ENCODE measurements around the gene CHAF1A. TPM values are rescaled to one million over a fixed set of nuclear protein-coding genes. Genes with fewer than 3 reads are reported as not detected.

CHAF1A gene, protein sequence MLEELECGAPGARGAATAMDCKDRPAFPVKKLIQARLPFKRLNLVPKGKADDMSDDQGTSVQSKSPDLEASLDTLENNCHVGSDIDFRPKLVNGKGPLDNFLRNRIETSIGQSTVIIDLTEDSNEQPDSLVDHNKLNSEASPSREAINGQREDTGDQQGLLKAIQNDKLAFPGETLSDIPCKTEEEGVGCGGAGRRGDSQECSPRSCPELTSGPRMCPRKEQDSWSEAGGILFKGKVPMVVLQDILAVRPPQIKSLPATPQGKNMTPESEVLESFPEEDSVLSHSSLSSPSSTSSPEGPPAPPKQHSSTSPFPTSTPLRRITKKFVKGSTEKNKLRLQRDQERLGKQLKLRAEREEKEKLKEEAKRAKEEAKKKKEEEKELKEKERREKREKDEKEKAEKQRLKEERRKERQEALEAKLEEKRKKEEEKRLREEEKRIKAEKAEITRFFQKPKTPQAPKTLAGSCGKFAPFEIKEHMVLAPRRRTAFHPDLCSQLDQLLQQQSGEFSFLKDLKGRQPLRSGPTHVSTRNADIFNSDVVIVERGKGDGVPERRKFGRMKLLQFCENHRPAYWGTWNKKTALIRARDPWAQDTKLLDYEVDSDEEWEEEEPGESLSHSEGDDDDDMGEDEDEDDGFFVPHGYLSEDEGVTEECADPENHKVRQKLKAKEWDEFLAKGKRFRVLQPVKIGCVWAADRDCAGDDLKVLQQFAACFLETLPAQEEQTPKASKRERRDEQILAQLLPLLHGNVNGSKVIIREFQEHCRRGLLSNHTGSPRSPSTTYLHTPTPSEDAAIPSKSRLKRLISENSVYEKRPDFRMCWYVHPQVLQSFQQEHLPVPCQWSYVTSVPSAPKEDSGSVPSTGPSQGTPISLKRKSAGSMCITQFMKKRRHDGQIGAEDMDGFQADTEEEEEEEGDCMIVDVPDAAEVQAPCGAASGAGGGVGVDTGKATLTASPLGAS
- polyA plus RNA-seq (ENCODE audit: insufficient read length in 4 of 4), result 10 to 100 TPM; 19.0 to 25.5 (median 22.8) TPM

DNA sequence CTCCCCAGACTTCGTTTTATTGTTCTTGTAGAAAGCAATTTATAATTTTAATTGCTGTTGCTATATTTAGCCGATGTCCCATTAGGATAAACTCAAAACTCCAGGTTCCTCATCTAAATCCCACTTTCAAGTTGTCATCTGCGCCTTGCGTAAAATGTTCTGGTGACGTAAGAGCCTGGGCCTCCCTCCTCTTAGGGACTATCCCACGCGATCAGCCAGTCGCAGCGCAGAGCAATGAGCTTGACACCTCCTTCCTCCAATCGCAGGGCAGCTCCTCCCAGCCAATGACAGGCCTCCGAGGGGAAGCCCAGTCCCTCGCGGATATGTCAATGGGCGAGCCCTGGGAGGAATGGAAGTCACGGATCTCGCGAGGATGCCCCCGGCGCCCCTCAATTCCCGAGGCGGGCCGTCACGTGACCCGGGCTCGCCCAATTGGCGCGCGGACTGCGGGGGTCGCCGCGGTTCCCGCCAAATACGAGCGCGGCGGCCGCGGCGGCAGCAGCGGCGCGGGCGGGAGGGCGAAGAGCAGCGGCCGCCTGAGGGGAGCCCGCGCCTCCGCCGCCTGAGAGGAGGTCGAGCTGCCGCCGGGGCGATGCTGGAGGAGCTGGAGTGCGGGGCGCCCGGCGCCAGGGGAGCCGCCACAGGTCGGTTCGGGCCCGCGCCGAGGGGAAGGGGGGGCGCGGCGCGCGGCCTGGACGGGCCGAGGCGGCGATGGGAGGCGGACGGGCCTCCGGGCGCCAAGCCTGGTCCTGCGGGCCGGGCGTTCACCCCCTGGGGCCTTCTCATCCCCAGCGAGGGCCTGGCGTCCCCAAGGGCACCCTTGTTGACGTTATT lies at the start of gene CHAF1A:
TSS of gene CHAF1A (plus strand) at position 470 of the 834 bp plus-strand sequence. CDS start at position 593, 123 bp downstream.
- DNase-seq (ENCODE audit: low read depth in 4 of 4, low spot score in 3 of 4), result peak; percentile 97 to 99 (median 98)

DNA sequence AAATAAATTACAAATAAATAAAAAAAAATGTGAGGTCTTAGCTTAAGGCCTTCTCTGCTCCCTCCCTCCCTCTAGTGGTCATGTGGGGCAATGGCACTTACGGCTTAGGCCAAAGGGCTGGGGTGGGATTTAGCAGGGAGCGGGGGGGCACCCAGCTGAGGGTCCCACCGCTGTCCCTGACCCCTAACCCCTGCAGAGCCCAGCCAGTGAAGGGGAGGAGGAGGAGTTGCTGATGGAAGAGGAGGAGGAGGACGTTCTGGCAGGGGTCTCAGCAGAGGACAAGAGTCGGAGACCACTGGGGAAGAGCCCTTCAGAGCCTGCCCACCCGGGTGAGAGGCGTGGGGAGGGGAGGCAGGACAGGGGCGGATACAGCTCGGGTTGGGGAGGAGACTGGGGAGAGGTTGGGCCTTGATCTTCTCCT lies 49.7 kb upstream of the CHAF1A start:
- DNase-seq (ENCODE audit: low read depth in 4 of 4, low spot score in 3 of 4), result no peak

DNA sequence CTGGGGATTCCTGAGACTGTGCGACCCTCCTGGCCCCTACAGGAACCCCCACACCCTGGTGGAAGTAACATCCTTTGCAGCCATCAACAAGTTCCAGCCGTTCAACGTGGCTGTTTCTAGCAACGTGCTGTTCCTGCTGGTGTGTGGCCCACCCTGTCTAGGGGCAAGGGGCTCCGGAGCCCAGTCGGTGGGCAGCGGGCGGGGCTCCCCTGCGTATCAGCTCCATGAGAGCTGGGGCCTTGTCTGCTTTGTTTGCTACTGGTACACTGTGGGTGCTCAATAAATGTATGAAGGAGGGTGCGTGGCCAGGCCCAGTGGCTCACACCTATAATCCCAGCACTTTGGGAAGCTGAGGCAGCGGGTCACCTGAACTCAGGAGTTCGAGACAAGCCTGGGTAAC lies 48.2 kb upstream of the CHAF1A start:
- DNase-seq (ENCODE audit: low read depth in 4 of 4, low spot score in 3 of 4), result no peak

DNA sequence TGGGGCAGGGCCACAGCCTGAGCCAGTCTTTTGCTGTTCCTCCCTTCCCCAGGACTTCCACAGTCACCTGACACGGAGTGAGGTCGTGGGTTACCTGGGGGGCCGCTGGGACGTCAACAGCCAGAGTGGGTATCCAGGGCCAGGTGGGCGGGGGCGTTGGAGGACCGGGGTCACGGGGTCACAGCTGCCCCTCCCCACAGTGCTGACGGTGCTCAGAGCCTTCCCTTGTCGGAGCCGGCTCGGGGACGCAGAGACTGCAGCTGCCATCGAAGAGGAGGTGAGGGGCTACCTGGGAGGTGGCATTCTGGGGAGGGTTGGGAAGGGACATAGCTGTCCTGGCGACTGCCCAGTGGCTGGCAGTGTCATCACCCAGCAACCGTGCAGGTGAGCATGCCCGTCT lies 47.5 kb upstream of the CHAF1A start:
- DNase-seq (ENCODE audit: low read depth in 4 of 4, low spot score in 3 of 4), result no peak

DNA sequence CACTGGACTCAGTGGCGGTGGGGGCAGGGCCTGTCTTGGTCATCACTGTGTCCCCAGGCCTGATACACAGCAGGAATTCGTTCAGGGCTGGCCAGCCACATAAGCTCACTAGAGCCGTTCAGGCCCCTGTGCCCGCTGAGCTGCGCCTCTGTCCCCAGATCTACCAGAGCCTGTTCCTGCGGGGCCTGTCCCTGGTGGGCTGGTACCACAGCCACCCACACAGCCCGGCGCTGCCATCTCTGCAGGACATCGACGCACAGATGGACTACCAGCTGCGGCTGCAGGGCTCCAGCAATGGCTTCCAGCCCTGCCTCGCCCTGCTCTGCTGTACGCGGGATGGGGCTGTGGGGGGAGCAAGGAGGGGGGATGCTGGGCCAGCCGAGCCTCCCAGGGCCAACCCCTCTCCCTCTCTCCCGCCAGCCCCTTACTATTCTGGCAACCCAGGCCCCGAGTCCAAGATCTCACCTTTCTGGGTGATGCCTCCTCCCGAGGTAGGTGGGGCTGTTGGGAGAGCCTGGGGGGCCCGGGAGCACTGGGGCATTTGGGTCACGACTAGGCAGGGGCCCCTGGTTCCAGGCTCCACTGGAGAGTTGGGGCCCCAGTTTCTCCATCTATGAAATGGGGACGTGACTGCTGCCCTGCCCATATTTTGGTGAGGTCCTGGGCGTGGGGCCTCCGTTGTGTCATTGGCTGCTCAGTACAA lies 45.2 kb upstream of the CHAF1A start:
- no peak for DNase-seq (ENCODE audit: low read depth in 4 of 4, low spot score in 3 of 4)

DNA sequence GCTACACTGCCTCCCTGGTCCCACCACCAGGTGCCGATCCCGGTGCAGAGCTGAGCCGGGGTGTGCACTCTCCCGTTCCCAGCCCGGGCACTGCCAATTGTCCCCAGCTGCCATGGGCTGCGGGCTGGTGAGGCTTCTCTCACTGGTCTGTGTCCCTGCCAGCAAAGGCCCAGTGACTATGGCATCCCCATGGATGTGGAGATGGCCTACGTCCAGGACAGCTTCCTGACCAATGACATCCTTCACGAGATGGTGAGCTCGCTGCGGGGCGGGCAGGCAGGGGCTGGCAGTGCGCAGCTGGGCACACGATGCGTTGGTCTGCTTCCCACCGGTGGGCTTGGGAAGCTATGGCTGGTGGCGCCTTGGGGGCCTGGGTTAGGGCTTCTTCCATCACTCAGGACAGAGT lies 44.5 kb upstream of the CHAF1A start:
- no peak for DNase-seq (ENCODE audit: low read depth in 4 of 4, low spot score in 3 of 4)

DNA sequence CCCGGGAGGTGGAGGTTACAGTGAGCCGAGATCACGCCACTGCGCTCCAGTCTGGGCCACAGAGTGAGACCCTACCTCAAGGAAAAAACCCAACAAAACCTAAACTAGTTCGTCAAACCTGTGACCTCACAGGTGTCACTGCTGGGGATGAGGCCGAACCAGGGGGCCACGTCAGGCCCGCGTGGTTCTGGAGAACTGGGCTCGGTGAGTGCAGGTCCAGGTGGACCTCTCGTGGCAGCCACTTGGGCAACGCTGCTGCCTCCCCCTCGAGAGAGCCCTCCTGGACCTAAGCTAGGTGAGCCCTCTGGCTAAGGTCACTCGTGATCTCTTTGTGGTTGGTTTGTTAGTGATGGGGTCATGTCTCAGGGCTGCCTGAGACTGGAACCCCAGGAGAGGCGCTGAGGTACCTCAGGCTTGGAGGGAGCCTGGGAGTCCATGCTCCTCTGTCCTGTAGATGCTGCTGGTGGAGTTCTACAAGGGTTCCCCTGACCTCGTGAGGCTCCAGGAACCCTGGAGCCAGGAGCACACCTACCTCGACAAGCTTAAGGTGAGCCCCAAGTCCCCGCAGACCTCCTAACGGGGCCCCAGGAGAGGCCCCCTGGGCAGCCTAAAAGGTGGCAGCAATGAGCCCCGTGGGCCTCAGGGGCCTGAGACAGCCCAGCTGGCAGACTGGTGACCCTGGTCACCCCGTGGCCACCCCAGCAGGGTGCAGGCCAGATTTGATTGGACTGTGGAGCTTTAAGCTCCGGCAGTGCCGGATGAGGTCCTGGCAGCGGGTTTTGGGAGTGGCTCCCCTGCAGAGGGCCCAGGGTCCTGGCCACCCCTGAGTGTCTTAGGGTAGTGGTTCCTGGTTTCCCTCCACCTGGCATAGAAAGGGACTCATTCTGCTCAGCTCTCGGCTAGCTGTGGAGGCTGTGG lies 43.5 kb upstream of the CHAF1A start:
- DNase-seq (ENCODE audit: low read depth in 4 of 4, low spot score in 3 of 4), result no peak

DNA sequence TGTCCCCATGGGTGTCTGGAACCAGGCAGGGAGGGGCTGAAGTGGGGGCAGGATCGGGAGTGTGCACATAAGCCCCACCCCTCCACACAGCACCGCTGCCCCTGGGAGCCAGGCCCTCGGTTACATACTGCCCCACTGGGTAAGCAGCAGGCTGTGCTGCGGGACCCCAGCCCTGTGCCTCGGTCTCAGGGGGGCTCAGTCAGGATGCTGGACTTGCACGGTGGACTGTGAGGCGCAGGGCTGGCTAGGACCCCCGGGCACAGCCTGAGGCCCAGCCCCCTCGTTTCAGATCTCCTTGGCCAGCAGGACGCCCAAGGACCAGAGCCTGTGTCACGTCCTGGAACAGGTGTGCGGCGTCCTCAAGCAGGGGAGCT lies 42.8 kb upstream of the CHAF1A start:
- DNase-seq (ENCODE audit: low read depth in 4 of 4, low spot score in 3 of 4), result no peak

DNA sequence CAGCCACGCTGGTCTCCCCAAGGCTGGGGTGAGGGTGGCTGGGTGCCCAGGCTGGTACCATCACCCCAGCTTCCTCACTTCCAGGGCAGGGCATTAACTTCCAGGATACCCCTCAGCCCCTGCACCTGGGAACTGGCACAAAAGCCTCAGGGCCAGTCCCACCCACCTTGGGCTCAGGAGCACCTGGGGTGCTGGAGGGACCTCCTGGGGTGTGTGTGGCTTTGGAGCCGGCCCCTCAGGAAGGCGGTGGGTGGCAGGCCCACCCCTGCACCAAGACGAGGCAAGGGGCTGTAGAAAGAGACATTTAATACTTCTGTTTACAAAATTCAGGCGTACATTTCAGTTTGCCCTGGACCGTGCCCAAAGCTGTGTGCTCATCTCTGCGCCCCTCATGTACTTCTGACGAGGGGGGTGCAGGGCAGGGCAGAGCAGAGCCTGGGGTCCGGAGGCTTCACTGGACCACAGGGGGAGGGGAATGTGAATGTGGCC lies 42.3 kb upstream of the CHAF1A start:
- DNase-seq (ENCODE audit: low read depth in 4 of 4, low spot score in 3 of 4), result no peak

DNA sequence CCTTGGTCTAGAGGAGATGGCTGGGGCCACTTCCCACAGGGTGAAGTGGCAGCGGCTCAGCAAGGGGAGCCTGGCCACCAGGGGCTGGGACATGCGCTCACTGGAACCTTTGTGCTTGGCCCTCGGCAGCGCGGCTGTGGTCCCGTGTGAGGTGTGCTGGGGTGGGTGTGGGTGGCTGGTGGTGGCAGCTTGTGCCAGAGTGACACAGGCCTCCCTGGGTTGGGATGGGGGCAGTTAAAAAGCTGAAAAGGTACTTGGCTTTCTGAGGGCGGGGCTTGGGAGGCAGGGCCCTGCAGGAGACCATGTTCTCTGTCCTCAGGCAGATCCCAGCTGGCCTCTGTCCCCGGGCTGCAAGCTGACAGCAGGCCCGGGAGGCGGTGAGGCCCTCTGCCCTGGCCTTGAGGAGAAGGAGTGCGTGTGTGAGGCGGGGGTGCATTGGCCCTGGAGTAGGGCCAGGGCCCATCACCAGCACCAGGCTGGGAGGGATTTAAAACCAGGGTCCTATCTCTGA lies 41.7 kb upstream of the CHAF1A start:
- DNase-seq (ENCODE audit: low read depth in 4 of 4, low spot score in 3 of 4), result no peak

DNA sequence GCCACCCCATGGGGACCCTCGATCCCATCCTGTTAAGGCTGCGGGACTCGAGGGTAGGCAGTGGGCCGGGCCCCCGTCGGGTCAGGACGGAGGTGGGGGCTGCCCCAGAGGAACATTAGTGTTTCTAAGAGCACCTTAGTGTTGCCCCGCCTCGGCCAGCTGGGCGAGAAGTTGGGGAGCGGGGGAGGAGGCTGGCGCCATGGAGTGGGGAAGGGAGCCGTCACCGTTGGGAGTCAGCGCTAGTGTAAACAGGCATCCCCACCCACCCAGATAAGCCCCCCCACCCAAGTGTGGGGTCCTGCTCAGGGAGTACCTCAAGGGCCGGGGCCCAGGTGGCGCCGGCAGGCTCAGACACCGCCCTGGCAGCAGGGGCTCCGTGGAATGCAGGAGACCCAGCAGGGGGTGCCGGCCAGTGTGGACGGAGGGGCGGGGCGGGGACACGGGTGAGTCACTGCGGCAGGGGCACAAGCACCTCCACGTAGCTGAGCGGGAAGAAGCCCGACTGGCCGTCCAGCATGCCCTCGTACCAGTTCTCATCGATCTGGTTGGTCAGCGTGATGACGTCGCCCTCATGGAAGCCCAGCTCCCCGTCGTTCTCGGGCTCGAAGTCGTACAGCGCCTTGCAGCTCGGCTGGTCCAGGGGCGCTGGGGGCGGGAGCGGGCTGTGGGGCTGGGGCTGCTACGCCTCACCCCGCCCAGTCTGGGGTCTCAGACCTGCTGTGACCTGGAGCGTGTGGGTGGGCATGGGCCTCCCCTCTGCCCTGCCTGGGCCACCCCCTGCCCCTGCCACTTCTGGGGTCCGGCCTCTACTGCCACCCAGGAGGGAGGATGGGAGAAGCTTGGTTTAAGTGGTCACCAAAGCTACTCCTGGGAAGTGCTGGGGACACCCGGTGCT lies 41.0 kb upstream of the CHAF1A start:
- DNase-seq (ENCODE audit: low read depth in 4 of 4, low spot score in 3 of 4), result no peak

DNA sequence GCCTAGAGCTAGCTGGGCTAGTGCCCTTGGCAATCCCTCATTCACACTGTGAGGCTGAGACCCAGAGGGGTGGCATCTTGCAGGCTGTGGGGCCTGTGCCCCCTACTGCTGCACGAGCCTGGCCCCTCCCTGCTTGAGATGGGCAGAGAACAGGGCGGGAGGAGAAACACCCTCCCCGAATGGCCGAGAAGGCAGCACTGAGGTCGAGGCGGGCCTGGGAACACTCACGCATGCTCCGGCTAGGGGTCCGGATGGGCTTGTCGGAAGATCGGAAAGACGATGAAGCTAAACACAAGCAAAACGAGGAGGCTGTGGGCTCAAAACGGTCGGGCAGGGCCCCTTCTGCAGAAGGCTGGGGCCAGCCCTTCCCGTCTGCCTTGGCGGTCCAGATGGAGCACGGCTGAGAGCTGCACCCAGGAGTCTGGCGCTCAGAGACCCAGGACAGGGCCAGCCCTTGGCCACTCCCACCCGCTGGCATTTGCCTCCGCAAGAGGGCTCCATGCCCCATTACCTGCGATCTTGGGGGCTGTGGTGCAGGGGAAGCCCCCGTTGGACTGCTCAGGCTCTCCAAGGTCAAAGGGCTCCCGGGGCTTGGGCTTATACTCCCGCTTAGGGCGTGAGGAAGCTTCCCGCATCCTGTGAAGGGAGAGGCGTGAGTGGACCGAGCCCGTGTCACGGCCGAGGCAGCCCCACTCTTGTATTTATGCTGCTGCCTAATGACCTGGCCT lies 40.2 kb upstream of the CHAF1A start:
- DNase-seq (ENCODE audit: low read depth in 4 of 4, low spot score in 3 of 4), result no peak

DNA sequence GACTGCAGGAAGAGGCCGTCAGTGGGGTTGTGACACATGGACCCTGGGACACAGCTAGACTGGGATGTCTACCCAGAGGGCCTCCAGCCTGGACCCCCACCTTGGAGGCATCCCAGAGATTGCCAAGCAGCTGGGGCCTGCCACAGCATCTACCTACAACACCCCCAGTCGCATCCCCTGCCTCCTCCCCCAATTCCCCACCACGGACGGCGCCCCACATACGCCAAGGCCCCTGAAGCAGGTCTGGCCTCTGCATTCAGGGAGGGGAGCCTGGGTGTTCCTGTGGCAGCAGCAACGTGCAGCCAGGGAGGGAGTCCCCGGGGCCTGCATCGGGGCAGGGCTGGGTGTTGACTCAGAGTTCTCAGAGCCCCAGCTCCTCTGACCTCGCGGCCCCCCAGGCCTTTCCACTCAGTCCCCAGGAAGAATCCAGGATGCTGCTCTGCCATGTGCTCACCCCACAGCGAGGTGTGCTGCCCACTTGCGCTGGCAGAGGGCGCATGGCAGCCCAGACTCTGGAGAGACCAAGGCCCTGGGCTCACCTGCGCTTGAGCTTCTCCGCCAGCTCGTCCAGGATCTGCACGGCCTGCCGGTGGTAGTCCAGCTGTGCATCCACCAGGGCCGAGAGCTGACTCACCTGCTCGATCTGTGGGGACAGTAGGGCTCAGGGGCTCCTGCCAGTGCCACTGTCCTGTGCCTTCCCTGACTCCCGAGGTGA lies 39.5 kb upstream of the CHAF1A start:
- no peak for DNase-seq (ENCODE audit: low read depth in 4 of 4, low spot score in 3 of 4)

DNA sequence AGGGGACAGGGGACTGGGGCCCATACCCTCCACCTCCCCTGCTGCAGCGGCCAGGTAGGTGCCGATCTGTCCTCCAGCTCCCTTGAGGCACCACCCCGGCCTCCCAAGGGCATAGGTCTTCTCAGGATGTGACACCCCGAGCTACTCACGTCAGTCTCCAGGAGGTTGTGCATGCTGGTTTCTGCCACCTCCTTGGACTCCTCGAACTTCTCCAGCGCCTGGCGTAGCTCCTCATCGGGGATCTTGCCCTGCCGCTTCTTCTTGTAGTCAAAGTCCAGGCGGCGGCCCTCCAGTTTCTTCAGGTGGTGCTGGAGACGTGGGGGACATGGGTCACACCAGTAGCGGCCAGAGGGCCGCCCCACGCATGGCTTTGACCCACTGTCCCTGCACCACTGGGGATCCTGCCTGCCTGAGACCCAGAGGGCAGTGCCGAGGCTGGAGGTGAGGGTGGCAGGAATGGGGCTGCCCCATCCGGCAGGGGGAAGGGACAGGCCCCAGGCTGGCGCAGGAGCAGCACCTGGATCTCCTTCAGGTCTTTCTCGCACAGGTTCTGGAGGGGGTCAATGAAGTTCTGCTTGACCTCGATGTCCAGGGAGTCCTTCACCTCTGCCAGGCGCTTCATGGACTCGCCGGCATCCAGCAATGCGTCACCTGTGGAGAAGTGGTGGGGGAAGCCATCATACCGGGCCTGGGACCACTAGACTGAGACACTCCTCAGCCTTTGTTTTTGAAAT lies 38.7 kb upstream of the CHAF1A start:
- DNase-seq (ENCODE audit: low read depth in 4 of 4, low spot score in 3 of 4), result no peak

DNA sequence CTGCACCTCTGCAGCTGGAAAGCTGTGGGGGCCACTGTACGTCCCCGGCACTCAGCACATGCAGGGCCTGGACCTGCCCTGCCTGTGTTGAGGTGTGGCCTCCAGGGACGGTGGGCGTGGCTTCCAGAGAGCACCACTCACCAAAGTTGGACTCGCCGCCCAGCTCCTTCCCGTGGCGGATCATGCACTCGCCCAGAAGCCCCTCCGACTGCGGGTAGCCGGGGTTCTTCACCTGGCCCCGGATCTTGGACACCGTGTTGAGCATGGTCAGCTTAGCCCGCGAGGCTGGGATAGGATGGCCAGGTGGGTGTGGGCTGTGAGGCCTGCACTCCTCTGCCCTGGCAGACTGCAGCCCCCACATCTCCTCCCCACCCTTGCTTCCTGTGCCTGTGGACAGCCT lies 37.1 kb upstream of the CHAF1A start:
- DNase-seq (ENCODE audit: low read depth in 4 of 4, low spot score in 3 of 4), result no peak
